ENCODE data around the gene WFIKKN2.

WFIKKN2 gene

DNA sequence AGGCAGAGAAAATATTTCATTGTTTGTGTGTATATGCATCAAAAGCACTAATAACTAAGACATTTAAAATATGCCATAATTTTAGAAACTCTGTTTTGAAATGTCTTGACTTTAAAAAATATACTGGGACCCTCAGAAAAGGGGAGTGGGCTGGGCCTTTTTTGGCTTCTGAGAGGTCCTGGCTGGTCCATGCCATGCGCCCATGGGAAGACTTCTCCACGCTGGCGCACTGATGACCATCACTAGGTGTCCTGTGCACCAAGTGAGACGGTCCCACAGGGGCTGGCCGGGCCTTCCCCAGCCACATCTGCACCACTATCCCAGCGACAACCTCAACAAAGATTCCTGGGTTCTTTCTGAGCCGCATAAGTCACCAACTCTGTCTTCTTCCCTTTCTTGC, 27.0 kb upstream of the WFIKKN2 start:
- no peak for DNase-seq (ENCODE audit: low spot score)

DNA sequence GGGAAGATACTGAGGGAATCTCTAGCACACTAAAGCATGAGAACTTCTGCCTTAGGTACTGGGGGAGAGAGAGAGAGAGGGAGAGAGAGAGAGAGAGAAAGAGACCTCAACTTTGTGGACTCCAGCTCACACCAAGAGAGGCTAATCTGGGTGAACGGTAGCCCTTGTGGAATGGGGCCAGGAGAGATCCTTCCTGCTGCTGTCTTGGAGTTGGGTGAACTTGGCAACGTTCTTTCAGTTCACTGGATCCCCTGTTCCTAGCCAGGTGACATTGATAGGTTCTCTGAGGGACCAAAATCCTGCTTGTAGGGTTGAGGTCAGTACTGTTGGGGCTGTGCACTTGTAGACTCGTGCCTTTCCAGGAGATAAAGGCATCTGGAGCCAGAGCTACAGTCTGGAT, 26.5 kb upstream of the WFIKKN2 start:
- no peak for DNase-seq (ENCODE audit: low spot score)

DNA sequence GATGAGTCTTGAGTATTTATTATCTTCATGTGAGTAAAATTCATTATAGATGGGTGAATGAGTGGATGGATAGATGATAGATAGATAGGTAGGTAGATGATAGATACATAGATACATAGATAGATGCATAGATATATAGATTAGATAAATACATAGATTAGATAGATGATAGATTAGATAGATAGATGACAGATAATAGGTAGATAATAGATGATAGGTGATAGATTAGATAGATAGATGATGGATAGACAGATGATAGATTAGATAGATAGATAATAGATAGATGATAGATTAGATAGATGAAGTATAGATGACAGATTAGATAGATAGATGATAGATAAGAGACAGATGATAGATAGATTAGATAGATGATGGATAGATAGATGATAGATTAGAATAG, 21.8 kb upstream of the WFIKKN2 start:
- DNase-seq (ENCODE audit: low spot score) = no peak

DNA sequence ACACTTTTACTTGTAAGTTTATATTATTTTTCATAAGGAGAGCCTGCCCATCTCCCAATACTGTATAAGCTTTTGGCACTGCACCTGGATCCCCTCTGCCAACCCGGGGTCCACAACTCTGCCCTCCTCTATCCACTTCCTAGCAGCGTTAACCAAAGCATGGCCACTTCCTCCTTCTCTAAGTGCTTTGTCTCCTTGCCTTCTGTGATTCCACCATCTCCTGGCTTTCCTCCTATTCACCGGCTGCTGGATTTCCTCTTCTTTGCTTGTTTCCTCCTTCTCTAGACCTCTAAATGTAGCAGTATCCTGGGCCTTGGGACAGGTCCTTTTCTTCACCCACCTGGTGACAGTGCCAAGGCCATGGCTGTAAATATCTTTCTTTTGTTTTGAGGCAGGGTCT, 20.0 kb upstream of the WFIKKN2 start:
- no peak for DNase-seq (ENCODE audit: low spot score)

DNA sequence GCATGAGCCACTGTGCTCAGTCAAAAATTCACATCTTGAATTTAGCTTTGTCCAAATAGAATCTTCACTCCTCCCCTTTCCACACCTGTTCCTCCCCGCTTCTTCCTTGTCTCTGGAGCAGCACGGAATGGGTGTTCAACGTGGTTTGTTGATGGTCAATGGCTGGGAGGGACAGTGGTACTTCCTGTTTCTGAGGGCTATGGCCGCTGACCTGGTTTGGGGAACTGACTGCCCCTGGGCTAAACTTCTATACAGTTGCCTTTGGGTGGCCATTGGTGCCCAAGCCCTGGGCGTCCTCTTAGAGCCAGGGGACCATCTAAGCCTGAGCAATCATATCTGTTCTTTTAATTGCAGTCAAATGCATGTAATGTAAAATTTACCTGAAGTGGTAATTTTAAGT, 19.1 kb upstream of the WFIKKN2 start:
- DNase-seq (ENCODE audit: low spot score) = no peak

DNA sequence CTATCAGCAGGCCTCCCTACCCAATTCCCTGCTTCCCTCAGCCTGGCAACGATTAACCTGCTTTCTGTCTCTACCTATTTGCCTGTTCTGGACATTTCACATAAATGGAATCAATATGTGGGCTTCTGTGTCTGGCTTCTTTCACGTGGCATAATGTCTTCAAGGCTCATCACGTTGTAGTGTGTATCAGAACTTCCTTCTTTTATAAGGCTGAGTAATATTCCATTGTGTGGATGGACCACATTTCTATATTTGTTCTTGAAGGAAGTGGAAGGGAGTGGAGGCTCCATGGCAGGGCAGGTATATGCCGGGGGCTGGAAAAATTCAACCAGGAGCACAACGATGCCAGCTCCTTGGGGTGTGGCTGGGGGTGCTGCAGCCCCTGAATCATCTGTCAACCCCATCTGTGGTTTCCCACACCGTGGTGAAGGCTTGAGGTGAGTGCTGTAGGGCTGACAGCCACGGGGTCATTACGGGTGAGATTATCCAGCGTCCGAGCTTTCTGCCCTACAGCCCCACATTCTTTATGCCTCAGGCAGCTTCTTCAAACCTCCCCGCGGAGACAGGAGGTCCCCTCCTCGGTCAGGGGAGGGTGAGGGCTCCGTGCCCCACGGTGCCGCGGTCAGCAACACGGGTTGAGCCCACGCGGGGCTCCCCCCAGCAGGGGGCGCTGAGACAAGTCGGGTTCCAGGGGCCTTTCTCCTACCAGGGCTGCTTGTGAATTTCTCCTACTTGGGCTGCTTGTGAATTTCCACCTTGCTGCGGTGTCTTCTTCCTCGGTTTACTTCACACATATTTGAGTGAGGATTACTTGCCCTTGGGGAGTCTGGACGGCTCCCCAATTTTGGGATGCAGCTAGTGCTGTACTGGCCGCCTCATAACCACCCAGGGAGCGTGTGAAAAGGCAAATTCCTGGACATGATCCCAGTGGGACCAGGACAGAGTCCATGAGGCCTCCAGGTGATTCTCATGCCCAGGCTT, 18.3 kb upstream of the WFIKKN2 start:
- DNase-seq (ENCODE audit: low spot score) = no peak

DNA sequence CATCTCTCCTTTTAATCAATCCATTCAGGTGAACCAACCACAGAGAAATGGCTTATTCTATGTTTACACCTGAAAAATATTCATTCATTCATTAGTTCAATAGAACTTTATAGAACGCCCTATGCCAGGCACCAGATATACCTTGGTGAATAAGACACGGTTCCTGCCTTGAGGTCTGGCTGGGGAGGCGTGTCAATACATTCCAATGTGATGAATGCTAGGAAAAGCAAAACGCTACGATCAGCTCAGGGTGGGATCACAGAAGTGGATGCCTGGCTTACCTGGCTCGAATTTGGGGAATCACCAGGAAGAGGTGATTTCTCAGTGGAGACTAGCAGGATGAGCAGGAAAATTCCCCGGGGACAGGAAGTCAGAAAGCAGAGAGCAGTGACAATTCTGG, 17.5 kb upstream of the WFIKKN2 start:
- no peak for DNase-seq (ENCODE audit: low spot score)

DNA sequence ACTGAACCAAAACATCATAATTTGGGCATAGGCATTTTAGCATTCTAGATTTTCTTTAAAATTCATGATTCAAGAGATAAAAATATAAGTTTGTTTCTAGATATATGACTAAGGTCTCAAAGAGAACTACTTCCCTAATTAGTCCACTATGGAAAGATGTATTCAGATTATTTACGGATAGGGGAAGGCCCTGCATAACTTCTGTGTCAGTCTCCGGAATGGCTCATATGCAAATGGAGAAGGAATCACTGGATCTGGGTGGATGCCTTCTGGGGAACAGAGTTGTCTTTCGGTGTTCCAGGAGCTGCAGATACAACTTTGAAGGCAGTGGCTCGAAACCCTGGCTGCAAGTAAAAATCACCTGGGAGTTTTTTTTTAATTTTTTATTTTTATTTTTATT, 17.1 kb upstream of the WFIKKN2 start:
- no peak for DNase-seq (ENCODE audit: low spot score)

DNA sequence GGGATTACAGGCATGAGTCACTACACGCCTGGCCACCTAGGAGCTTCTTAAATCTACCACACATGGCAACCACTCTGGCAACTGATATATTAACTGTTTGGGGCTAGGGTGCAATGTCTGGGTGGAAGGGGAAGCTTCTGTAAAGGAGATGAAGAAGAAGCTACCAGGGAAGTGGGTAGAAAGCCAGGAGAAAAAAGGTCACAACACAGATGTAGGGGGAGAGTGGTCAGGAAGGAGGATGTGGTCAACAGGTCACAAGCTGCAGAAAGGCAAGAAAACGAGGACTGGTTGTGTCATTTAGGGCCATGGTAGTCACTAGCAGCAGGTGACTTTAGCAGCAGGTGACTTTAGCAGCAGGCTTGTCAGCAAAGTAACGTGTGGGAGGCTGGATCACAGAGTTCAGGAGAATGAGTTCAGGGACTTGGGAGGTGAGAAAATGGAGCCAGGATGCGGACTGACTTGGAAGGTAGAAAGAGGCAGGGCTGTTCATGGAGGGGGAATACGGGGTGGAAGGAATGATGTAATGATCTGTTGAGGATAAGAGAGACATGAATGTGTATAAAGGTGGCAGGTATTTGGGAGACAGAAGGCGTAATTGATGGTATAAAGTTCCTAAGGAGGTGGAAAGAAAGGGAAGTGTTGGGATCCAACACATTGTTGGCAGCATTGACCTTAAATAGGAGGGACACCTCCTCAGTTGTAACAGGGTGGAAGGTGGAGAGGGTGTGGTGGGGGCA, 16.3 kb upstream of the WFIKKN2 start:
- DNase-seq (ENCODE audit: low spot score) = no peak

DNA sequence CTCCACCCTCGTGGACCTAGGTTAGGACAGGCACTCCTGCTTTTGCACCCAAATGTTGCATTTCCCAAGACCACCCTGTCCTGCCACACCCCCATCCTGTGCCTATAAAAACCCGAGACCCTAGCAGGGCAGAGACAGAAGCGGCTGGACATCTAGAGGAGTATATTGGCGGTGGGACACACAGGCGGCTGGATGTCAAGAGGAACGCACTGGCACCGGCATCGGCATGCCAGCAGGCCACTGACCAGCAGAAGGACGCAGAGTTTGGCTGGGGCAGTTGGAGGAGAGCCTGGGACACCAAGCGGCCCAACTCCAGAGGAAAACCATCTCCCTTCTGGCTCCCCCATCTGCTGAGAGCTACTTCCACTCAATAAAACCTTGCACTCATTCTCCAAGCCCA, 14.7 kb upstream of the WFIKKN2 start:
- DNase-seq (ENCODE audit: low spot score) = no peak

DNA sequence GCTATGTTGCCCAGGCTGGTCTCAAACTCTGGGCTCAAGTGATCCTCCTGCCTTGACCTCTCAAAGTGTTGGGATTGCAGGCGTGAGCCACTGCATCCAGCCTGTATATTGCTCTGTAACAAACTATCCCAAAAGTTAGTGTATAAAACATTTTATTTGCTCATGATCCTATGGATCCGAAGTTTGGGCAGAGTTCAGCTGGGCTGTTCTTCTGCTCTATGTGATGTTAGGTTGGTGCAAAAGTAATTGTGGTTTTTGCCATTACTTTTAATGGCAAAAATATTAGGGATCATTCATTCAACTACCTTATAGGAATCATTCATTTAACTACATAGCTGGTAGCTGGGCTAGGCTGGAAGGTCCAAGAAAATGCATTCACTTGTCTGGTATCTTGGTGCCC, 12.8 kb upstream of the WFIKKN2 start:
- no peak for DNase-seq (ENCODE audit: low spot score)

DNA sequence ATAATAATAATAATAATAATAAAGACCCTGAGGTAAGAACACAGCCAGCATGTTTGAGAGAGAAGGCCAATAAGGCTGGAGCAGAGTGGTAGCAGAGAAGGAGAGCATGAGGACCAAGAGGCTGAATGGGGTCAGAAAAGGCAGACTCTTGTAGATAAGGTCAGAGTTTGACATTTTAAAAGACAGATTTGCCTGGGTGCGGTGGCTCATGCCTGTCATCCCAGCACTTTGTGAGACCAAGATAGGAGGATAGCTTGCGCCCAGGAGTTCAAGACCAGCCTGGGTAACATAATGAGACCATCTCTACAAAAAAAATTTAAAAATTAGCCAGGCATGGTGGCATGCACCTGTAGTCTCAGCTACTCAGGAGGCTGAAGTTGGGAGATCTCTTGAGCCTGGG, 11.0 kb upstream of the WFIKKN2 start:
- no peak for DNase-seq (ENCODE audit: low spot score)

DNA sequence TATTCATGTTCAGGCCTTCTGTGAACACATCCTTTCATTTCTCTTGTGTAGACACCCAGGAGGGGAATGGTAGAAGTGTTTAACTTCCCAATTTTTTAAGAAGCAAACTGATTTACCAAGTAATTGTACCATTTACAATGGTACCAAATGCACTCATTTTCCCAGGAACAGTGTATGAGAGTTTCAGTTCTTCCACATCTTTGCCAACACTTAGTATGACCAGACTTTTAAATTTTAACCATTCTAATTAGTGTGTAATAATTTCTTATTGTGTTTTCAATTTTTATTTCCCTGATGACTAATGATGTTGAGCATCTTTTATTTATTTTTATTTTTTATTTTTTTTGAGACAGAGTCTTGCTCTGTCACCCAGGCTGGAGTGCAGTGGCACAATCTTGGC, 10.2 kb upstream of the WFIKKN2 start:
- DNase-seq (ENCODE audit: low spot score) = no peak

DNA sequence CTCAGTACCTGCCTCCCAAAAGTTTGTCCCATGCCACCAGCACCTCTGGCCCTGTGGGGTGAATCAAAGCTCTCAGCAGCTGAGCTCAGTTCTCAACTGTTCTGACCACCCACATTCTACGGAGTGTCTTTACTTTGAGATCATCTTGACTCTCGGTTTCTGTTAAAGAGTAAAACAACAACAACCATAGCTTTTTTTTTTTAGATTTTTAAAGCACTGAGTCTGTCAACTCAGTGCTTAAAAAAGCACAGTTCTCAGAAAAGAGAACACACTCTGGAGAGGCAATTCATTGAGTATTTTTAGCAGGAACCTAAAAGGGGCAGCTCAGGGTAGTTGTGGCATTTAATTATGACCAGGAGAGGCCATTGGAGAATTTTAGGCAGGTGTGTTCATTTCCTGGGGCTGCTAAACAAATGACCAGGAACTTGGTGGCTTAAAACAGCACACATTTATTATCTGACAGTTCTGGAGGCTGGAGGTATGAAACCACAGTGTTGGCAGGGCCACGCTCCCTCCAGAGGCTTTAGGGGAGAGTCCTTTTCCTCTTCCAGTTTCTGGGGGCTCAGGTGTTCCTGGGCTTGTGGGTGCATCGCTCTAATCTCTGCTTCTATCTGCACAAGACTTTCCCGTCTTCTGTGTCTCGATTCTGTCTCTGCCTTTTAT, 6.7 kb upstream of the WFIKKN2 start:
- no peak for DNase-seq (ENCODE audit: low spot score)

DNA sequence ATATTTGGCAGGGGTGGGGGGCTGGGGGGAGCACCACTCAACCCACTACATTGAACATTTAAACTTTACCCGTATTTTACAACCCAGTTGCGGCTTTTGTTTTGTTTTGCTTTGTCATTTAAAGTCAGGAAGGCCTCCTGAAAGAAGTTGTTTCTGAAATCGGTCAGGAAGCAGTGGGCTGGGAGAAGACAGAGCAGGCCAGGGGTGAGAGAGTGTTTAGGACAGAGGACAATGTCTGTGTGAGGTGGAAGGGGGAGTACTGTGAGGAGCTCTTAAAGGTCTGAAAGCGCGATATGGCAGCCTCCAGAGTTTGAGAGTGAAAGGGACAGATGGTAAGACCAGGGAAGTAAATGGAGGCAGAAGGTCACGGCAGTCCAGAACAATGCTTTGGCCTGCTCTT, 6.1 kb upstream of the WFIKKN2 start:
- DNase-seq (ENCODE audit: low spot score) = no peak

DNA sequence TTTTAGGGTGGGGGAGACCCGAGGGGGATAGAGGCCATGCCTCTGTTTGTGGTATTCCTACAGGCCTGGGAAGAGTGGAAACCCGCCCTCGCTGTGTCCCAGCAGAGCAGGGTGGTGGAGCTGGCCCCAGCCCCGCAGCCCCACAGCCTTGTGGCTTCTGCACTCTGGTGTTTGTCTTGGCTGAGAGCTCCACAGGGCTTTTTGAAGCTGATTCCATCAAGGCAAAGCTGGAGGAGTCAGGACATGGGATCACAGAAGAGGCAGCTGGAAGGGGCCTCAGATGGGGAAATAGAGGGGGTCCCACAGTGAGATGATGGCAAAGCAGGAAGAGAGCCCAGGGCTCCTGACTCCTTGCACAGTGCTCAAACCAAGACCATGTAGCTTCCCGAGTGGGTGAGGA, 5.0 kb upstream of the WFIKKN2 start:
- no peak for DNase-seq (ENCODE audit: low spot score)

DNA sequence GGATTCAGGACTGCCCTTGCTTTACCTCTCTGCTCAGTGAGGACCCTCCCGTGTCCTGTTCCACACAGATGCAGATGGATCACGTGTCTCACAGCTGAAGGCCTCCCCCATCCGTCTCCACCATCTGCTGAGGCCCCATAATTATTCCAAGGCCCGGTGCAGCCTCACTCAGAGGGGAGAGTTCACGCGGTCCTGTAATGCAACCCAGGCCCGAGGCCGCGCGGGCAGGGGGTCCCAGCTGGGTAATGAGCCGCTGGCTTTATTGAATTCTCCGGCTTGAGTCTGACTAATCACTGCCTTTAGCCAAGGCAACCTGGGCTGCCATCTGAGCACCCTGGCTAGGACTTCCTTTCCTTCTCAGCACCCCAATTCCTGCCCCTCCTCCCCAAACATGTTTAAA, 4.4 kb upstream of the WFIKKN2 start:
- DNase-seq (ENCODE audit: low spot score) = no peak

DNA sequence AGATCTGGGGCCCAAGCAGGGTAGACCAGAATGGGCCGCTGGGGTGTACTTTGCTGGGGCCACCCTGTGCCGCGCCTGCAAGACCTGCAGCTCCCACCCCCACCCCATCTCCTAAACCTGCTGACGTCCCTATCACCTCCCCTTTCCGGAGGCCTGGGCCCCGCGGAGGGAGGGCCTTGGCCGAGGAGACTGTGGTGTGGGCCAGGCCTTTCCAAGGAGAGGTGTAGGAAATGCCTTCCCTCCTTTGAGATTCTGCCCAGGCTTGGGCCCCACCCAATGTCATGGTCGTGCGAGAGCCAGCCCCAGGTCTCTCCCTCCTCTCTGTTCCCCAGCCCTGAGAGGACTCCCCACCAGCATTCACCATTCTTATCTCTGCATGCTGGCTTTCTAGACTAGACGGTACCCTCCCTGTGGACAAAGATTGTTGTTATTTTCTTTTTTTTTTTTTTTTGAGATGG, 3.9 kb upstream of the WFIKKN2 start:
- no peak for DNase-seq (ENCODE audit: low spot score)

DNA sequence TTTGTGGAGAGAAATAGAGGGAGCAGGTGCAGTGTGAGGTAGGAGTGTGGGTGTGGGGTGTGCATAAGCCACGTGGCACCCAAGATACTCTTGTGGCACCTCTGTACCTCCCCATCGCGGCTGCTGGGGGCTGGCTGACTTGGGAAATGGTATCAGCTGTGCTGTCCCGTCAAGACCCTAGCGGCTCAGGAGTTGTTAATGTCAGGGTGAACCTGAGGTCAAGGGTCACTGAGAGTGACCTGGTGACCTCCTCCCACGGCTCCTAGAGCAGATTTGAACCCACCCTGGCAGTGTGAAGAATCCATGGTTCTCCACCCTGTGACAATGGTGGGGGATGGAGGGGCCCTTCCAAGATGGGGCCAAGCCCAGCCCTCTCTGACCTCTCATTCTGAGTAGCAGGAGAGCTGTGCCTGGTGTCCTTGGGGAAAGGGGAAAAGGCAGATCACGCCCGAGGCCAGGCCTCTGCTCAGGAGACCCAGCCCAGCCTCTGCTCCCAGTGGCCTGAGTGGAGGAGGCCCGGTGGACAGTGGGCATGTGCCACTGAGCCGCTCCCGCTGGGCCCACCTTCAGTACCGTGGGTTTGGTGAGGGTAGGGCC, 3.0 kb upstream of the WFIKKN2 start:
- DNase-seq (ENCODE audit: low spot score) = no peak

DNA sequence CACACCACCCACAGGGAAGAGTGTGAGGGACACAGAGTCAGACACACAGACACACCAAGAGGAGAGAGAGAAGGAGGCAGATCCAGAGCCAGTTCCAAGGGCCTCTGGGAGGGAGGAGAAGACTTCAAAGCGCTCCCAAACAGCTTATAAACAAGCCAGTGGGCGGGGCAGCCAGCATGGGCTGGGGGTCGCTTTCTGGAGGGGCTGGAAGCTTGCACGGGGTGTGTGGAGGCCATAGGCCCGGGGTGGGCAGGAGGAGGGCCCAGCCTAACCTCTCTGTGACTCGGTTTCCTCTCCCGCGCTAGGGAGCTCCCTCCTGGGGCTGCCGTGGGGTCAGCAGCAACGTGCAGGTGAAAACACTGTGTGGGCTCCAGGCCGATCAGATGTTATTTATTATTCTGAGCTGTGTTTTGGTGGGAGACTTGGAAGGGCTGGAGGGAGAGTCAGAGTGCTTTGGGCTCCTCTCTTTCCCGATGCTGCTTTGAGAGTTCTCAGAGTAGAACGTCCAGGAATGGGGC, 2.5 kb upstream of the WFIKKN2 start:
- no peak for DNase-seq (ENCODE audit: low spot score)

DNA sequence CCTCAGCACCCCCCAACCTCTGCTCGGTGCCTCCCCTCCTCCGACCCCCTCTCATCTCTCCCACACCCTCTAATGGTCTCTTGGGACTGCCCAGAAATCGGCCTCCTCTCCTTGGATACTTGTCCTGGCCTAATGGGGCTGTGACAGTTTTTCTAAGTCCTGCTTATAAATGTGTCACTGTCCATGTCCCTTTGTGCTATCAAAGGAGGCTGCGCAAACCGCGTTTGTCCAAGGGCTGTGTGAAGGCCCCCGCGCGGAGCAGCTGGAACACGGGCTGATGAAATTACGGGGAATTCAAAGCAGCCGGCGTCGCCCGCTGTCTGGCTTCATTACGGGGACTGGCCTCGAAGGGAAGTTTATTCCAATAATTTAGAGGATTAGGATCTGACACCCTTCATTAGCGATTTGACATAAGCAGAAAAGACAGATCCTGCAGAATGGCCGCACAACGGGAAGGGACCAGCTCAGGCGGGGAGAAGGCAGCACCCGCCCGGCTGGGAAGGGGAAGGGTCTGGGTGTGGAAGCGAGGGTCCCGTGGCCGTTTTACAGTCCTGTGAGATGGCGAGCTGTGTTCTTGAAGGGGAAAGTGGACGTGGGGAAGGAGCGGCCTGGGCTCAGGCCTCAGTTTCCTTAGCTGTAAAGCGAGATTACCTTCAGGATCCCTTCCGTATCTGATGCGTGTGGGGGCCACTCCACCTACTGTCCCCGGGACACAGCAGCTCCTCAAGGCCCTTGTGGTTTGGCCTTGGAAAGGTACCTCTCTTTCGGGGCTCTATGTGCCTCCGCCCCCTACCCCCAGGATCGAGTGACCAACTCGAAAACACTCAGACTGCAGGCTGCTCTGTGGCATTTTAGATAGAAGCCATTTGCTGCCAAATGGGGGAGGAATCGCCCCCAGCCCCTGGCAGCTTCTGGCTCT, 1.6 kb upstream of the WFIKKN2 start:
- no peak for DNase-seq (ENCODE audit: low spot score)

Data from Ammon's horn (tissue), 1 donor.